Measurements from ENCODE around the gene ARL15.
"Not testable (repeated sequence)": the region's sequence is repeated elsewhere in the genome, so short reads cannot be mapped to it uniquely, and the experiment has no call there.

ARL15 gene

DNA sequence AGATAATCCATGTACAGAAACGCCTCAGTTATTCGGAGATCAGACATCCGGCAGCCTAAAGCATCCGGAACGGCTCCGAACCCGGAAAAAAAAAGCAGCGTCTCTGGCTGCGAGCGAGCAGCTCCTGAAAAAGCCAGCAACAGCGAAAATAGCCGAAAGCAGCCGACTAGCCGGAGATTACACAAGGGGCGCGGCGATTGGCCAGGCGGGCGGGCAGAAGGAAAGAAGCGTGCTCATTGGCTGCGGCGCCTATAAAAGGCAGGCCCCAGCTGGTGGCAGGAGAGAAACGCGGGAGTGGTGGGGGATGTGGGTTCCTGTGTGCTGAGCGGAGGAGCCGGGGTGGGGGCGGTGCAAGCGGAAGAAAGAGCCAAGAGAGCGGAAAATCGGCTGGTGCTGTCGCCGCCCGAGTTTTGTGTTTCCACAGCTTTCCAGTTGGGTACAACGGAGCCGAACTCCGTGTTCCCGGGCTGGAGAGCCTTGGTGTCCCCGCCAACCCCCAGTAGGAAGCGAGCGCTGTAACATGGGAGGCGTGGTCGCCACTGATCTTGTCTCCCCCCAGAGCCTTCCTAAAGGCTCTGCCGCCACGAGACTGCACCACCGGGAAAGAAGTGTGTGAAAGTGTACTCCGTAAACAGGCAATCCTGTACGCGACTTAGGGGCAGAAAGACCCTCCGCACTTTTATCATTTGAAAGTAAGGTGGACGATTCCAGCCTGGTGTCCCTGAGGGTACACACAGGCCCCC lies at the start of gene ARL15:
TSS of gene ARL15 (minus strand) at position 141 of the 743 bp plus-strand sequence.
- DNase-seq, result peak; percentile 99

DNA sequence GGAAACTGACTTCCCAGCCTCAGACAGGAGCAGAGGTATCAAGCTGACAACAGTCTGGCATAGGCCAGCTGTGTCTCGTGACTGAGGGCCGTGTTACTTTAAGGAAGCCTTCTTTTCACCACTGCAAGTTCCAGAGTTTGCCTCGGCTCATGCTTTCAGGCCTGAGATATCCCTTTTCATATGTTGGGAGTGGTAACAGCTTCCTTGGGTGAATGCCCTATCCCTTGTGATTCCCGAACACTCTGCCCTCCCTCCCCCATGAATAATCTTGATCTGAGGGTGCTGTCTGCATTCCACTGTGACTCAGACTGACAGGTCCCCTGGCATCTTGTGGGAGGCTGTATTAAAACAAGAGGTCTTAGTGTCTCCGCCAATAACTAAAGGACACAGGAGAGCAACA lies 49.7 kb upstream of the ARL15 start:
- DNase-seq, result no peak

DNA sequence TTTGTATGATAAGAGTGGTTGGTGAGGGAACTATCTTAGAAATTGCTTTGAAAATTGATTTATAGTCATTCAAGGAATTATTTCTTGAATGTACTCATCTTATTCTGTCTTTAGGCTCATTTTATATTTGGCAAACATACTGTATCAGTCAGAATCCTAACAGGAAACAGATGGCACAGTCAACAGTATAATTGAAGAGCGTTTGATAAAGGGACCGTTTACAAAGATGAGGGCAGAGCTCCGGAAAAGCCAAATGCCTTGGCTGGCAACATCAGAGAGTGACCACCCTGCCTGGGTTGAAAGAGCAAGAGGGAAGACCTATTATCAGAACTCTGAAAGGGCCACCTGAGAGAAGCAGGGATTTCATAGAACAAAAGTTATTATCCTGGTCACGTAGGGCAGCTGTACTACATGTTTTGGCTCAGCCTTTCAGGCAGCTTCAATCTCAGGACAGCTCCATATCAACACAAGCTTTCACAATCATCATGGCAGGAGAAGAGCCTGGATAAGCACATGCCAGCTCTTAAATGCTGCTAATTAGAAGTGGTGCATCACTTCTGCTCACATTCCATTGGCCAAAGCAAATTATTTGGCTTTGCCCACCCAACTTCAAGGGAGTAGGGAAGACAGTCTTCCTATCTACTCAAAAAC lies 47.2 kb upstream of the ARL15 start:
- DNase-seq, result no peak

DNA sequence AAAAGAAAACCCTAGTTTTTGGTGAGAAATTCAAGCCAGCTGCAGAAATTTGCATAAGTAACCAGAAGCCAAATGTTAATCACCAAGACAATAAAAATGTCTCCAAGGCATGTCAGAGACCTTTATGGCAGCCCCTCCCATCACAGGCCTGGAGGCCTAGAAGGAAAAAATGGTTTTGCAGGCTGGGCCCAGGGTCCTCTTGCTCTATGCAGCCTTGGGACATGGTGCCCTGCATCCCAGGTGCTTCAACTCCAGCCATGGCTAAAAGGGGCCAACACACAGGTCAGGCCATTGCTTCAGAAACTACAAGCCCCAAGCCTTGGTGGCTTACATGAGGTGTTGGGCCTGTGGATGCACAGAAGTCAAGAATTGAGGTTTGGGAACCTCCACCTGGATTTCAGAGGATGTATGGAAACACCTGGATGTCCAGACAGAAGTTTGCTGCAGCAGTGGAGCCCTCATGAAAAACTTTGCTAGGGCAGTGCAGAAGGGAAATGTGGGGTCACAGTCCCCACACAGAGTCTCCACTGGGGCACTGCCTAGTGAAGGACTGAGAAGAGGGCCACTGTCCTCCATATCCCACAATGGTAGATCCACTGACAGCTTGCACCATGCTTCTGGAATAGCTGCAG lies 43.7 kb upstream of the ARL15 start:
- not testable (repeated sequence) for DNase-seq

DNA sequence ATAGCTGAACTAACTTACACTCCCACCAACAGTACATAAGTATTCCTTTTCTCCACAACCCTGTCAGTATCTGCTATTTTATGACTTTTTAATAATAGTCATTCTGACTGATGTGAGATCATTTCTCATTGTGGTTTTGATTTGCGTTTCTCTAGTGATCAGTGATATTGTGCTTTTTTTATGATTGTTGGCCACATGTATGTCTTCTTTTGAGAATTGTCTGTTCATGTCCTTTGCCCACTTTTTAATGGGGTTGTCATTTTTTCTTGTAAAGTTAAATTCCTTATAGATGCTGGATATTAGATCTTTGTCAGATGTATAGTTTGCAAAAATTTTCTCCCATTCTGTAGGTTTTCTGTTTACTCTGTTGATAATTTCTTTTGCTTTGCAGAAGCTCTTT lies 42.2 kb upstream of the ARL15 start:
- not testable (repeated sequence) for DNase-seq

DNA sequence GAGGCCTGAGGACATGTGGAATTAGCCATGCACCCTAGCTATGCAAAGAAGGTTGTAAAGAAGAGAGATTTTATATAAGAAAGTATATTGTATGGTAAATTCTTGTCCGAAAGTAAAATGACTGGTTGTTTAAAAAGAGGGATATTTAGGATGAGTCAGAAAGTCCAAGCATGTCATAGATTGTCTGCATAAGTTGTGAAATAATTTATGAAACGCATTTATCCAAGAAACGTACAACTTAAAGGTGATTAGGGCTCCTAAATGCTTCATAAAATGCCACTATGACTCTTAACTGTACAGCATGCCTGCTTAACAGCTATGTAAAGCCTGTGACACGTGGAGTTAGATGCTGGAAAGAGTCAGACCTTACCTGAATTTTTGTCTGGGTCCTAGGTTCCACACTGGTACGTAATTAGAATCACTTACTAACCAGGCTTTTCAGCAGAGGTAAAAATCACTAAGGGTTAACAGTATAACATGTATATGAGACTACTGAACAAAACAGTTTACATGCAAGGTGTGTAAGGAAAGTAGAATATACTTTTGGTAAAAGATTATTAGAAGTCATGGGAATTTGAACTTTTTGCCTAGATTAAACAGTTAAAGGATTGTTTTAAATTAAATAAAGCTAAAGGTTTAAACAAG lies 37.0 kb upstream of the ARL15 start:
- DNase-seq, result no peak

DNA sequence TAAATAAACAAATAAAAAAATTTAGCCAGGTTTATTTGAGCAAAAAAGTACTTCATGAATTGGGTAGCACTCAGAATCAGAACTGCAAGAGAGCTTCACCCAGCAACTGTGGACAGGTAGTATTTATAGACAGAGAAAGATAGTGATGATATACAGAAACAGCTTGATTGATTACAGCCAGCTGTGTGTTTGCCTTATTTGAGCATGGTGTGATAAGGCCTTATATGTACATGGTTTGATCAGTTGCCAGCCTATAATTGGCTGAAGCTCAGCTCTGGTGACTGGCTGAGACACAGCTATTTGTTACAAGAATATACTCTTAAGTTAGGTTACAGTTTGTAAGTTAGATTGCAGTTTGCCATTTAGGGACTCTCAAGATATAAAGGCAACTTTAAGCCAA lies 34.3 kb upstream of the ARL15 start:
- no peak for DNase-seq

DNA sequence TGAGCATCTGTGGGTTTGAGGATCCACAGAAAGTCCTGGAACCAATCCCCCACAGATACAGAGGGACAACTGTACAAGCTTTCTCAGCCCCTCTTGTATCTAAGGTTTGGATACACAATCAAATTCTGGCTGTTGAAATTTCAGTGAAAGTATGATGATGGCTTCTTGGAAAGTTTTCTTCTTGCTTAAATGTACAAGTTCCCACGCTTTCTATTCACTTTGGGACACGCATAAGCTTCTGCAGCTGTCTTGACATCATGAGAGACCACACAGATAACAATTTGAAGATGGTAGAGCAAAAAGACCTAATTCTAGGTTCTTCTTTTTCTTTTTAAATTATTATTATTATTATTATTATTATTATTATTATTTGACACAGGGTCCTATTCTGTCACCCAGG lies 31.6 kb upstream of the ARL15 start:
- DNase-seq, result no peak

DNA sequence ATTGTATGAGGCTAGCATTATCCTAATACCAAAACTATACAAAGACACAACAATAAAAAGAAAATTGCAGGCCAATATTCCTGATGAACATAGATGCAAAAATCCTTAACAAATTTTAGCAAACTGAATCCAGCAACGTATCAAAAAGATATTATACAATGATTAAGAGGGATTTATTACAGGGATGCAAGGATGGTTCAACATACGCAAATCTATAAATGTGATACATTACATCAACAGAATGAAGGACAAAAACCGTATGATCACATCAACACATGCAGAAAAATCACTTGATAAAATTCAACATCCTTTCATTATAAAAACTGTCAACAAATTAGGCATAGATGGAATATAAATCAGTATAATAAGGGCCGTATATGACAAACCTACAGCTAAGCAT lies 27.1 kb upstream of the ARL15 start:
- no peak for DNase-seq

DNA sequence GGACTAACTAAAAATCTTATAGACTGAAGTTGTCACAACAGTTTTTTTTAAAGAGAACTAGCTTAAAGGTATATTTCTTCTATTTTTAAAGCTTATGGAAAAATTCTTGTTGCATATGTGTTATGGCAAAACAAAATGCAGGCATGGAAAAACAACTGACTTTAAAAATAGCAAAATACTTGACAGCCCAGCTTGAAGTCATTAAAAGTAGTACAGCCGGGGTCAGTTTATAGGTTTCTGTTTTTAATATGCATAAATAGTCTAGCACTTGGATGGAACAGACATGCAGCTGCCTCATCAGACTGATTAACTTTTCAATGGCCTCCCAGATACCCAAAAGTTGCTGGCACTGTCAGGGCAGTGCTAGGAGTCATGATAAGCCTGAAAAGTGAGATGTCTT lies 22.3 kb upstream of the ARL15 start:
- DNase-seq, result no peak

DNA sequence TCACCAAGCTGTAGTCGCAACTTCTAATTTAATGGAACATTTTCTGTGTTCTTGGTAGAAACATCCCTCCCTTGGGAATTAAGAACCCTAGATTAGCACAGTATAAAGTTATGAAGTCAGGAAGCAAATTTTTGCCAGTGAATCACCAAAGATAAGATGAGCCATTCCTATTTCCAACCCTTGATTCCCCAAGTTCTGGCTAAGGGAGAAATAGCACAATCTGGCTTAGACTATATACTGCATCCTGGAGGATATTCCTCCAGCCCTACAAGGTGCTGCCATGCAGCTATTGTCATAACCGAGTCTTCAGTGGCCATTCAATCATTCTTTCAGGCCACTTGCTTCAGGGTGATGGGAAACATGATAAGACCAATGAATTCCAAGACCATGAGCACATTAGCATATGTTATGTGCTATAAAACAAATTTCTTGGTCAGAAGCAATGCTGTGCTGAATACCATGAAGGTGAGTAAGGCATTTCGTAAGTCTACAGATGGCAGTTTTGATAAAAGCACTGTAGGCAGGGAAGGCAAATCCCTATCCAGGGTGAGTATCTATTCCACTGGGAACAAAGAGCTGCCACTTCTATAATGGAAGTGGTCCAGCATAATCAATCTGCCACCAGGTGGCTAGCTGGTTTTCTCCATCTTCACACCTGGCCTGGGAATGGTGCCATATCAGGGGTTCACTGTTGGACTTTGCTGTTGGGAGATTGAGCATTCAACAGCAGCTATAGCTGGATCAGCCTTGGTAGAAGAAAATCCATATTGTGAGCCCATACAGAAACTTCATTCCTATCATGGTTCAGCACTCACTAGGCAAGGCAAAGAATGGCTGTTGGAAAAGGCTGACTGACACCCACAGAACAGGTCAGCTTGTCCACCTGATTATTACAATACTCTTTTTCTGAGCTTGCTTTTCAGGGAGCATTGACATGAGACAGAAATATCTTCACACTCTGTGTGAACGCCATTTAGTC lies 19.6 kb upstream of the ARL15 start:
- no peak for DNase-seq

DNA sequence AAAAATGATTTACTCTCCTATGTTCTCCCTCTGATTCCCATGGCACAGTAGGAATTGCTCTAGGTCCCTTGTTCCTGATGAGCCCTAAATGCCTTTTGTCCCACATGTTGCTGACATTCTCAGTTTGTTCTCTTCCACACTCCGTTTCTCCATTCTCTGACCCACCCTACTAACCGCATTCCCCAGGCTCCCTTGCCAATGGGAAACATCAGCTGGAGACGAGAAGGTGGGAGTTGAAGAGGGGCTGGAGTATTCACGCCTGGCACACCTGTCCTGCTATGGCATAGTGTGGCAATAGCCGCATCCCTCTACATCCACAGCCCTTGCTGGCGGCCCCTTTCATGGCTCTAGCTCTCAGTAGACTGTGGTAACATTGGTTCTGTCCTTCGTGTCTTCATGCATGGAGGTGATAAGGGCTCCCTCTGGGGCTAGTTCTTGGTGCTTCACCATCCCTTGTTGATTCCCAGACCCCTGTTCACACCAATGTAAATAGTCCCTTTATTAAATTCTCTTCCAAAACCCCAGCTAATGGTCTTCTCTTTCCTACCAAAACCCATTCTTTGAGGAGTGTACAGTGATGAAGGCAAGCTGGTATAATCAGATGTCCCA lies 16.4 kb upstream of the ARL15 start:
- DNase-seq, result no peak

DNA sequence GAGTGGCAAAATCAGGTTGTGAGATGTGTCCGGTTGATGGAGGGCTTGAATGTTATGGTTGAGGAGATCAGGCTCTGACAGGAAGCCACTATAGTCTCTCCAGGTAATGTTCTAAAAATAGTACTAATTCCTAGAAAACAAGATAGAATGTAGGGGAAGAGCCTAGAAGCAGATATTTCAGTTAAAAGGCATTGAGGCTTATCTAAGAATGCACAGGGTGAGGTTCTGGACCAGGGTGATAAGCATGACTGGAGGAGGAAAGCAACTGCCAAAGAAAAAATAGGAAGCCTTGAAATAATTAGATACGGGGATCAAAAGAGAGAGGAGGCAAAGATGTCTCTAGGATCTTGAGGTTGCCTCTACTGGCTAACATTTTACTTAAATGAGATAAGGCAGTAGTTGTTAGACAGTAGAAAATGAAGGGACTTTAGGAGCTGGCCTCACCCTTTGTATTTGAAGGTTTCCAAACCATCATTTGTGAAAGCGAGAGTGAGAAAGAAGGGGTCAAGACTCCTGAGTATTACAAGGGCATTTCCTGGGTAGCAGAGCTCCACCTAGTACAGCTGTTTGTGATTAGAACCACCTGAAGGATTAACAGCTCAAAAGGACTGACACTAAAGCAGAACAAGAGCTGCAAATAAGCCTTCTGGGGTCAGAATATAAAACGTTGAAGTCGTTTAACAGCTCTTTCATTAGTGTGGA lies 15.4 kb upstream of the ARL15 start:
- DNase-seq, result no peak

DNA sequence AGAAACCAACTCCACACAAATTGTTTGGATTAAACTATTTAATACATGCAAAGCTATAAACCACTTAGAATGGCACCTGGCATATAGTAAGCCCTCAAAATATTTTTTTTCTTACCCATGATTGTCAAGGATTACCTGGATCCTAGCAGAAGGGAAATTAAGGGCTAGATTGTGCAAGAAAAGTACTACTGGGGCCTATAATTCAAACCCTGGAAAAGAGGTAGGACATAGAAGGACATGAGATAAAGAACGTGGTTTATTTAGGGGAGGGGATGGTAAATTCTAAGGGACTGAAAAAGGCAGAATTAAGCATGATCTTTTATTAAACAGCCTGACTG lies 14.9 kb upstream of the ARL15 start:
- DNase-seq, result no peak

DNA sequence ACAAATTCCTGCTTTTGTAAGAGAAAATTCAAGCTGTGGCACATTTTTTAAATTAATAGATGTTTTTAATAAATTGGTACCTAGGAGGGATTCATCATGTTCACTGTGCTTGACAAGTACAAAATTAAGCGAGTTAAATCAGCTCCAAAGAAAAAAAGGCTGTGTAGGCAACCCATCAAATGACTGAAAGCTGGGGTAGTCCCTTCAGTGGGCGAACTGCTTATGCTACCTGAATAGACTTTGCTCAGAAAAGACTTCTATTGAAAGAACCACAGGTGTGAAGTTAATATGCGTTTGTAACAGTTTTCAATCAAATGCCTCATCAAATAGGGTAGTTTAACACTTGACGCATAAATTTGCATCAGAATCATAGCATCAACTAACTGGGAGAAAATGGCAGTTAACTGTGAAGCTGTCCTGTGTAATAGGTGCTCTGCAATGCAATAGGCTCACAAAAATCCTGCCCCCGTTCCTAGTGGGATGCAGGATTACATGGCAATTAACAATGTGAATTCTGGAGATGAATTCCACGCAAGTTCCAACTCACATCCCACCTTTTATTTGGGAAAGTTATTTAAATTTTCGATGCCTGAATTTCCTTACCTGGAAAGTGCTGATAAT lies 14.4 kb upstream of the ARL15 start:
- no peak for DNase-seq

DNA sequence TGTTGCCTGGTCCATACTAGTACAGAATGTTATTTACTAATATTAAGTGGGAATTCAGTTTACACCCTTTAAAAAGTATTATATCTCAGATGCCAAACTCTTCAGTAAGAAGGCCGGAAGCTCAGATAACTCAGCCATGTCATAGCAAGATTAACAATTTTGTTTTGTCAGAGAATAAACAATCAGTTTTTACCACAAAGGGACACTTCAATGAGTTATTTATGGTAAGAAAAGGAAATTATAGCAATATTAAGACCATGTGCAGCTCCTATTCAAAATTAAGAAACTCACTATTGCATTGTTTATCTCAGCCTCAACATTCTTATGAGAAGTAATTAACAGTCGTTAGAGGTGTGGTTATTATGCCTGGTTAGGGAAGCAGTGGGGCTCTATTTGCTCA lies 13.1 kb upstream of the ARL15 start:
- DNase-seq, result no peak

DNA sequence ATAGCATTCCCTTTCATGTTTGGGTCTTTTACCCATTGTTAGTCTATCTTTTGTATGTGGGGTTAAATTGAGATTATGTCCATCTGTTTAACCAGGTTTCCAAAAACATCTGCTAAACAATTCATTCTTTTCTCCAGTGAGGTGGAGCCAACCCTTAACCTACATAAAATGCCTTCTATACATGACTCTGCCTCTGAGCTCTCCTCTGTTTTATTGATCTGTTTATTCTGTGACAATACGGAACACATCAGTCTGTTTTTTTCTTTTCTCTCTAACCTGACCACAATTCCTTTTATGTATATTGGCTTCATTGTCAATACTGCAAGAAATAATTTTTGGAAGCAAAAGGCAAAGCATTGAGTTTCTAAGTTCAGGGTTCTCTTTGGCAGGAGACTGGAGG lies 9.9 kb upstream of the ARL15 start:
- DNase-seq, result no peak

DNA sequence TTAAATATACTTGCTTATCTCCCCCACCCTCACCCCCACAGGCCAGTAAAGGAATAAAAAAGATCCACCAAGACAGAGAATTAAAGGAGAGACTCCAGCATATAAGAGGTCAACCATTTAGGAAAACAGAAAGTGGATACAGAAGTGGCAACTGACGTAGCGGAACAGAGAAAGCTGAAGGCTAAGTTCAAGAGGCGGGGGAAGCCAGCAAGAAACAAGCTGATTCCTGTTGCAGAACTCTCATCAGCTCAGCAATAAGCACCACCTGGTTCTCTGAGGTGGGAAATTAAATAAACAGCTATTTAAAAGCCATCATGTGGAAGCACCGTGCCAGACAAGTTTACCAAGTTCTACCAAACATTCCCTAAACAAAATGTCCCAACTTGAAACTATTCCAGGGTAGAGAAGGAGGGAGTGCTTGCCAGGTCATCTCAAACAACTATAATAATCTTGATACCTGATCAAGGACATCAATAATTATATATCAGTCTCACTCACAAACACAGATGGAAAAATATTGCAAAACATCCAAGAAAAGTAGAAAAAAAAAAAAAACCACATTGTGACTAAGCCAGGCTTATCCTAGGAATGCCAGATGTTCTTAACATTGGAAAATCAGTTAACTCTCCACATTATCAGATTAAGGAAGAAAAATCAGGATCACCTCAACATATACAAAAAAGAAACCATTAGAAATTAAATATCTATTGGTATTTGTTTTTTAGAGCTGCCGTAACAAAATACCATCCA lies 7.3 kb upstream of the ARL15 start:
- no peak for DNase-seq

DNA sequence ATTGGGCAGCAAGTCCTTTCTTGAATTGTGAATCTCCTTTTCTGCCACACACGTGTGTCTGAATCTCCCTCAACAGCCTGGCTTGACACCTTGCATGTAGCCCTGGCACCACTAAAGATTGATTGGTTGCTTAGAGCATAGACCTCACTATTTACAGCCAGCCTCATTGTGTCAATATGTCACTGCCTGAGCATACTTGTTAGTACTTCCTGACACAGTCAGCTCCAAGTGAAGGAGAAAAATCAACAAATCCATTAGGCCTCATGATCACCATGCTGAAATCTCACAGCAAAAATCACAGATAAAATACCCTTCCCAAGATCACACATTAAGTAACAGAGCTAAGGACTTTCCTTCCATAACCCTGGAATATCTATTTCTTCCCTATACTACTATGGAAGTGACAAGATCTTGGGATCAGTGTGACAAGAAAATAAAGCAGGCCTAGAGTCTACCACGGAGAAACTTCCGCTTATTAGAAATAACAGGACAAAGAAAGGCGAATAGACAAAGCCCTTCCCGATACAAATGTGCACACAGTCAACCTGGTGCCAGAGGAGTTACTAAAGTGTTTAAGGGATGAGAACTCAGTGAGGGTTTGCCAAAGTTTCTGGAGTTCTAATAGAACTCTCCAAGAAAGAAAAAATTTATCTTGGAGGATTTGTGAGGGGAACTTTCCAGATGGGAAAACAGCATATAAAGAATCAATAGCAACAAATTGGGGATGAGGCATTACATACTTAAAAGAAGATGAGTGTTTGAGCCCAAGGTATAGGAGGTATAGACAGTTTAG lies 5.6 kb upstream of the ARL15 start:
- DNase-seq, result no peak

Data from right hindlimb (tissue), 1 donor.